GM19193 (cell line): Measurements from ENCODE around the gene KLK13.

Source experiments
- POLR2A ChIP-seq: IDR thresholded peaks from 4 replicates; pipeline ENCODE4 v1.6.1; 2011; ENCODE audit not compliant: insufficient read depth, insufficient read length; ENCODE audit errors: extremely low read depth

The KLK13 gene

DNA sequence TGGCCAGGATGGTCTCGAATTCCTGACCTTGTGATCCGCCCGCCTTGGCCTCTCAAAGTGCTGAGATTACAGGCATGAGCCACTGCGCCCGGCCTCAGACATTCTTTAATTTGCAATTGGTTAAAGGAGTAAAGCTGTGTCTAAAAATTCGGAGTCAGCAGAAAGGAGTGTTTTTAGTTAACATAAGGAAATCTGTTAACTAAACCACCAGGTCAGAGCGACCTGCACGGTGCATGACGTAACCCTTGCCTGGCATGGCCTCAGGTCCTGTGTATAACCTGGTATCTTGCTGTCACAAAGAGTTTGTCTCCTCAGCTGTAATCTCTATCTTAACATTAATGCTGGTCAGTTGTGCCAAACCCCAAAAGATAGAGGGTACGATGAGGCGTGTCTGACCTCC, 20.6 kb downstream of the KLK13 start:
- TF ChIP-seq POLR2A, result no peak

GRCh38 chr19:51043497-51043896, 21.4 kb downstream of the KLK13 start:
- TF ChIP-seq POLR2A, result no peak

DNA sequence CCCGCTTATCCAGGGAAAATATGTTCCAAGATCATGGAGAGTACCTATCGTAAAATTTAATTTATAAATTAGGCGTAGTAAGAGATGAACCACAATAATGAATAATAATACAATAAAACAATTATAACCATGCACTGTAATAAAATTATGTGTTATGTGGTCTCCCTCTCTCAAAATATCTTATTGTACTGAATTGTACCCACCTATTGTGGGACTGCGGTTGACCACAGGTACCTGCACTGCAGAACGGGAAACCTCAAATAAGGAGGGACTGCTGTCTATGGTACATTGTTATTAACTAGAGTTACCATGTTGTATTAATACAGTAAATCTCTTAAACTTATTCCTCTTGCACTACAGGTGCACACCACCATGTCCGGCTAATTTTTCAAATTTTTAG, 24.7 kb downstream of the KLK13 start:
- no peak for TF ChIP-seq POLR2A

GRCh38 chr19:51036519-51036918, 28.4 kb downstream of the KLK13 start:
- no peak for TF ChIP-seq POLR2A

DNA sequence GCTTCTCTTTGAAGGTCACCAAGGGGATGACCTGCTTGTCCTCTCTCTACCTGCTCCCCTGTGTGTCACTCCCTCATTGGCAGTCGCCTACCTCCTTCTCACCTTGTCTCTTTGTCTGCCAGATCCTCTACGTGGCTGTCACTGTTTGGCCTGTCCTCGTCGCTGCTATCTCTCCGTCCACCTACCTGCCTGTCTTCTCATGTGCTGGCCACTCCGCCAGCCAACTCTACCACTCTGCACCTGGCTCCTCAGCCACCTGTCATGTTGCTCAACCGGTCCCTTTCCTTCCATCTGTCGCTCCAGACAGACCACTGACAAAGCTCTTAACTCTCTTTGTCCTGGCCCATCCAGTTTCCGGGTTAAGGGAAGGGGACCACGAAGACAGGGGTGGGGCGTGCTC, 30.2 kb downstream of the KLK13 start, which contains the start of gene KLK12:
KLK12 (minus strand) TSS at position 299 of the 400 bp plus-strand sequence. CDS start 381 bp downstream, outside the sequence.
- no peak for TF ChIP-seq POLR2A

DNA sequence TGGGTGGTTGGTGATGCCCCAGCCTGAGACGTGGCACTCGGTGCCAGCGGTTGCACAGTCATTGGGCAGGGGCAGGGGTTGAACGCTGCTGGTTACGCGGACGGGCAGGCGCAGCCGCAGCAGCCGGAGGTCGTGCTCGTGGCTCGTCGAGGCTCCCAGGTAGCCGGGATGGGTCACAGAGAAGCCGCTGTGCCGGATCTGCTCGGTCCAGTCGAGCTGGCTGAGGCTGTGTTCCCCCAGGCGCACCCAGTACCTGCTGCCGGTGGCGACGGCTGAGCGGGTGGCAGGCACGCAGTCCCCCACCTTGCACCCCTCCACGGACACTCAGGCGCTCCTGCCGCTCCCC, 33.0 kb downstream of the KLK13 start:
- no peak for TF ChIP-seq POLR2A

DNA sequence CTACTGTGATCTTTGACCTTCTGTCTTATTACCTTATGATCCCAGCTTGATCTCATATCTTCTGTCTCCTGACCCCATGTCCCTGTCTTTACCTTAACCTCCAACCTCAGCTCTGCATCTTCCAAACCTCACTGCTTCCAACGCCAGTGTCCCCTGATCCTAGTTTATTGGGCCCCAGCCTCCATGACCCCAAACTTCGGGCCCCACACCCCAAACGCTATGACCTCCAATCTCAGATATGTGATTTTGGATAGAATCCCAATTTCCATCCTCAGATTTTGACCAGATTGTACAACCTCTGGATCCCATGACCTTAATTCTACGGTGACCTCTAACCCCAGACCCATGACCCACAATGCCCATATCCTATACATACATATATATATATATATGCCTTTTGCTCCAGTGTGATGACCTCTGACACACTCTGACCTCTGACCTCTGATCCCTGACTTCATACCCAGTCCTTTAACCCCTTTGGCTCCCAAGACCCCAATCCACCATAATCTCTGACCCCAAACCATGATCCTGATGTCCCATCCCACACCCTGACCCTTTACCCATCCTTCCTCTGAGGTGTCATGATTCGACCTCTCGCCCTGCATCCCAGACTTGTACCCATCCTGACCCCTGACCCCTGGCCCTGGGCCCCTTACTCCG, 33.5 kb downstream of the KLK13 start:
- TF ChIP-seq POLR2A, result no peak

DNA sequence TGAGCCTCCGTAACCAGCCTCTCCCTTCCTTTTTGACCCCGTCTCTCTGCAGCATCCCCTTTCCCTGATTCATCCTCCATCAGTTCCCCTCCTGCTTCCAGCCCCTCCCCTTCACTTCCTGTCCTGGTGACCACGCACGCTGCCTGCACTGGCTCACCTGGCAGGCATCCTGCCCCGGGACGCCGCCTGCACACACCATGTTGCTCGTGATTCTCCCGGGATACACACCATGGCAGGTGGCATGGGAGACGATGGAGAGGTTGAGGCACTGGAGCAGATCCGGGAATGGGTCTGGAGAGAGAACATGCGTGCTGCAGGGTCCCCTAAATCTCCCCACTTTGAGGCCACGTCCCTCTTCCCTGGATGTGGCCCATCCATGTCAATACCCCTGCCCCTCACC, 34.3 kb downstream of the KLK13 start:
- TF ChIP-seq POLR2A, result no peak

- no peak for TF ChIP-seq POLR2A
These were observed 35.2 kb downstream of the KLK13 start for GRCh38 chr19:51029718-51030117.

GRCh38 chr19:51027873-51028272, 37.0 kb downstream of the KLK13 start:
- no peak for TF ChIP-seq POLR2A

GRCh38 chr19:51027126-51027806, 37.6 kb downstream of the KLK13 start:
- no peak for TF ChIP-seq POLR2A

GRCh38 chr19:51026554-51026831, 38.4 kb downstream of the KLK13 start, which contains the start of gene KLK11:
Gene KLK11 (minus strand): TSS chr19:51026616. CDS start chr19:51025631, 985 bp downstream.
- TF ChIP-seq POLR2A, result no peak

DNA sequence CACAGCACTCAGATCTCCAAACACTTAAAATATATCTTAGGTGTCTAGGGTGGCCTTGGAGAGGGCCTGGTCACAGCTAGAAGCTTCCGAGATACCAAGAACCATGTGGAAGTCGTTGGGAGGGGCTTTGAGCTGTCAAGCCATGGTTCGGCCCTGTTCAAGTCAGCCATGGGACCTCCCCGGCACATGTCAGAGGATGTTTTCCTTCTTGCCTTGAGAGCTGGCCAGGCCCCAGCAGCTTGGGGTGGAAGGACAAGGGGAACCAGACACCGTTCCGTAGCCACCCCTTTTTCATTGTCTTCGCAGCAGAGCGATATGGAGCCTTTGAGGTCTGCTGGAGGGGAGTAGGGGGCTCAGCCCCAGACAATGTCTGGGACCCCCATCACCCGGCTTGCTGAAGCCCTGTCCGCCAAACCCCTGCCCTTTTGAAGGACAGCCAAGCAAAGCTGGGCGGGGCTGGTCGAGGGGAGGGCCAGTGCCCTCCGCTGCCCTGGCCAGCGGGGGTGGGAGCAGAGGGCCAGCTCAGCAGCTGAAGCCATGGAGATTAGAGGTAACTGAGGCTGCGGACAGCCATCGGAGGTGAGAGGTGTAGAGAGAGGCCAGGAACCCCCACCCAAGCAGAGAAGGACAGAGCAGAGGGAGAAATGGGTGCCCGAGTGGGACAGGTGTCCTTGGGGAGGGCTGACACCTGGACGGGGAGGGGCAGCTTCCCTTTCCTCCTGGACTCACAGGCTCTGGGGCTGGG, 38.9 kb downstream of the KLK13 start:
- TF ChIP-seq POLR2A, result no peak

GRCh38 chr19:51025401-51025800, 39.5 kb downstream of the KLK13 start:
- TF ChIP-seq POLR2A, result no peak

- no peak for TF ChIP-seq POLR2A
These were observed 40.0 kb downstream of the KLK13 start for GRCh38 chr19:51024924-51025323.

DNA sequence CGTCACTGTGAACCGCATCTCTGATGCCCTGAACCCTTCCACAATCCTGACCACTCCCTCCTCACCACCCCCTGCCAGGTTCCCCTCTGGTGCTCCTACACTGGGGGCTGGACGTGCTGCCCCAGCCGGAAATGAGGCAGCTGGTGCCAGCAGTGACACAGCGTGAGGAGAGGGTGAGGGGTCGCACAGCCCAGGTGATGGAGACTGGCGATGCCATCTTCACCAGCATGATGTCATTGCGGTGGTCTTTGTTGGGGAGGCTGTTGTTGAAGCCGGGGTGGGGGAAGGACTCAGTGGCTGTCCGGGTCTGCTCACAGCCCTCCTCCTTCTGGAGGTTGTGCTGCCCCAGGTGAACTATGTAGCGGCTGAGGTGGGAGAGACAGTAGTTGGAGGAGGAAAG, 40.9 kb downstream of the KLK13 start:
- TF ChIP-seq POLR2A, result no peak
